HL-60 (cell line): Measurements from ENCODE around the gene NOD2.

Experiments
- DNase-seq, 2 experiments: peaks; one replicate each; pipeline ENCODE4 v3.0.0-alpha.2; 2010 to 2020; ENCODE audit warnings: low read depth in 1 of 2, low spot score in 1 of 2
- H3K27ac ChIP-seq: fragments of 250-450 bp; sonication (Bioruptor Pico); replicated peaks from 2 replicates; pipeline ENCODE4 v1.5.1; 2020; ENCODE audit warnings: mild to moderate bottlenecking, moderate library complexity
- H3K27me3 ChIP-seq: fragments of 250-450 bp; sonication (Bioruptor Pico); 2 replicates; pipeline ENCODE4 v1.5.1; 2021; ENCODE audit warnings: mild to moderate bottlenecking, moderate library complexity; ENCODE audit not compliant: insufficient read depth, poor library complexity, severe bottlenecking
- H3K4me3 ChIP-seq: replicated peaks from 2 replicates; pipeline ENCODE4 v1.5.1; 2011; ENCODE audit warnings: mild to moderate bottlenecking, control low read depth, low read length; ENCODE audit not compliant: insufficient read depth
- GABPA ChIP-seq: IDR thresholded peaks from 2 replicates; pipeline ENCODE4 v1.6.1; 2012; ENCODE audit warnings: low read depth
- POLR2AphosphoS5 ChIP-seq: IDR thresholded peaks from 2 replicates; pipeline ENCODE4 v1.6.1; 2012; ENCODE audit warnings: low read depth
- SPI1 ChIP-seq: IDR thresholded peaks from 2 replicates; pipeline ENCODE4 v1.6.1; 2012; ENCODE audit warnings: low read depth, mild to moderate bottlenecking, borderline replicate concordance
- TF ChIP-seq, protein P1 (sequence below): IDR thresholded peaks from one replicate; pipeline ENCODE4 v1.5.1; 2011; ENCODE audit warnings: low read length, control low read depth, inconsistent platforms; ENCODE audit not compliant: insufficient read depth
- TF ChIP-seq, protein P2 (sequence below): IDR thresholded peaks from 2 replicates; pipeline ENCODE4 v1.6.1; 2012; ENCODE audit warnings: low read depth; ENCODE audit not compliant: insufficient replicate concordance

The NOD2 gene

DNA sequence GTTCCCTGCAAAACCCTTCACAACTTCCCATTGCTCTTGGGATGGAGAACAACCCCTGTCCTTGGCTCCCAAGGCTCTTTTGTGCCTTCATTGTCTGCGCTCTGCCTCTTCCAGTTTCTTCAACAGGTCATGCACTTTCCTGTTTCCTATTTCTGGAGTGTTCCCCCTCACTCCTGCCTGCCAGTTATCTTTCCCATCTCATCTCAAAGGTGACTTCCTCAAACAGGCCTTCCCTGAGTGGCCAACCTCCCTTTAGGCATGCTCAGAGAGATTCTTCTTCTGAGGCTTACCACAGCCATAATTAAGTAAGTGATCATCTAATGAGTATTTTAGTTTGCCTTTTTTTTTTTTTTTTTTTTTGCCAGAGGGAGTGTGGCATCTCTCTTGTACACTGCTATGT, 45.6 kb downstream of the NOD2 start:
- TF ChIP-seq POLR2AphosphoS5 (no peak), SPI1 (peak; percentile 51; the same call in 1 of the 2 replicates)
- TF ChIP-seq, protein P1, sequence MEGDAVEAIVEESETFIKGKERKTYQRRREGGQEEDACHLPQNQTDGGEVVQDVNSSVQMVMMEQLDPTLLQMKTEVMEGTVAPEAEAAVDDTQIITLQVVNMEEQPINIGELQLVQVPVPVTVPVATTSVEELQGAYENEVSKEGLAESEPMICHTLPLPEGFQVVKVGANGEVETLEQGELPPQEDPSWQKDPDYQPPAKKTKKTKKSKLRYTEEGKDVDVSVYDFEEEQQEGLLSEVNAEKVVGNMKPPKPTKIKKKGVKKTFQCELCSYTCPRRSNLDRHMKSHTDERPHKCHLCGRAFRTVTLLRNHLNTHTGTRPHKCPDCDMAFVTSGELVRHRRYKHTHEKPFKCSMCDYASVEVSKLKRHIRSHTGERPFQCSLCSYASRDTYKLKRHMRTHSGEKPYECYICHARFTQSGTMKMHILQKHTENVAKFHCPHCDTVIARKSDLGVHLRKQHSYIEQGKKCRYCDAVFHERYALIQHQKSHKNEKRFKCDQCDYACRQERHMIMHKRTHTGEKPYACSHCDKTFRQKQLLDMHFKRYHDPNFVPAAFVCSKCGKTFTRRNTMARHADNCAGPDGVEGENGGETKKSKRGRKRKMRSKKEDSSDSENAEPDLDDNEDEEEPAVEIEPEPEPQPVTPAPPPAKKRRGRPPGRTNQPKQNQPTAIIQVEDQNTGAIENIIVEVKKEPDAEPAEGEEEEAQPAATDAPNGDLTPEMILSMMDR = no peak
- TF ChIP-seq, protein P2, sequence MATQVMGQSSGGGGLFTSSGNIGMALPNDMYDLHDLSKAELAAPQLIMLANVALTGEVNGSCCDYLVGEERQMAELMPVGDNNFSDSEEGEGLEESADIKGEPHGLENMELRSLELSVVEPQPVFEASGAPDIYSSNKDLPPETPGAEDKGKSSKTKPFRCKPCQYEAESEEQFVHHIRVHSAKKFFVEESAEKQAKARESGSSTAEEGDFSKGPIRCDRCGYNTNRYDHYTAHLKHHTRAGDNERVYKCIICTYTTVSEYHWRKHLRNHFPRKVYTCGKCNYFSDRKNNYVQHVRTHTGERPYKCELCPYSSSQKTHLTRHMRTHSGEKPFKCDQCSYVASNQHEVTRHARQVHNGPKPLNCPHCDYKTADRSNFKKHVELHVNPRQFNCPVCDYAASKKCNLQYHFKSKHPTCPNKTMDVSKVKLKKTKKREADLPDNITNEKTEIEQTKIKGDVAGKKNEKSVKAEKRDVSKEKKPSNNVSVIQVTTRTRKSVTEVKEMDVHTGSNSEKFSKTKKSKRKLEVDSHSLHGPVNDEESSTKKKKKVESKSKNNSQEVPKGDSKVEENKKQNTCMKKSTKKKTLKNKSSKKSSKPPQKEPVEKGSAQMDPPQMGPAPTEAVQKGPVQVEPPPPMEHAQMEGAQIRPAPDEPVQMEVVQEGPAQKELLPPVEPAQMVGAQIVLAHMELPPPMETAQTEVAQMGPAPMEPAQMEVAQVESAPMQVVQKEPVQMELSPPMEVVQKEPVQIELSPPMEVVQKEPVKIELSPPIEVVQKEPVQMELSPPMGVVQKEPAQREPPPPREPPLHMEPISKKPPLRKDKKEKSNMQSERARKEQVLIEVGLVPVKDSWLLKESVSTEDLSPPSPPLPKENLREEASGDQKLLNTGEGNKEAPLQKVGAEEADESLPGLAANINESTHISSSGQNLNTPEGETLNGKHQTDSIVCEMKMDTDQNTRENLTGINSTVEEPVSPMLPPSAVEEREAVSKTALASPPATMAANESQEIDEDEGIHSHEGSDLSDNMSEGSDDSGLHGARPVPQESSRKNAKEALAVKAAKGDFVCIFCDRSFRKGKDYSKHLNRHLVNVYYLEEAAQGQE = no peak
- Histone ChIP-seq H3K27me3 (no peaks in the 10 kb centered on the region), H3K27ac (no peak overlapping the region), H3K4me3 (no peak overlapping the region)
- no peak for DNase-seq

DNA sequence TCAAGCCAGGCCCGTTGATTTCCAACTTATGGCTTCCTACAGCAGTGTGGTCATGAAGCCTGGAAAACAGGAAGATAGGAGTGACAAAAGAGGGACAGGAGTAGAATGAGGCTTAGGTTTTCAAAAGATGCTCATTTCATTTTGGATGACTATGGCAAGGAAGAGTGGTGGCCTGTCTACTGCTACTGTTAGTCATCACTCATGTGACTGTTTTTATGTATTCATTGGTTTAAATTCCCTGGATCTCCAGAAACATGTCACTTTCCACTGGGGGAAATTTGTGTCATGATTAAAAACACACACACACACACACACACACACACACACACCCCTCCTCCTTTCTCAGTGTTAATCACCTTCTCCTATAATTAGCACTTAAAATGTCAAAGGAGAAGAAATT, 47.3 kb downstream of the NOD2 start:
- no peak for DNase-seq
- no peak overlapping the region for H3K27ac ChIP-seq
- TF ChIP-seq POLR2AphosphoS5 (no peak), SPI1 (no peak), GABPA (no peak)
- TF ChIP-seq, protein P2 = no peak
- TF ChIP-seq, protein P1 = no peak
- H3K27me3 ChIP-seq = no peaks in the 10 kb centered on the region
- no peak overlapping the region for H3K4me3 ChIP-seq

DNA sequence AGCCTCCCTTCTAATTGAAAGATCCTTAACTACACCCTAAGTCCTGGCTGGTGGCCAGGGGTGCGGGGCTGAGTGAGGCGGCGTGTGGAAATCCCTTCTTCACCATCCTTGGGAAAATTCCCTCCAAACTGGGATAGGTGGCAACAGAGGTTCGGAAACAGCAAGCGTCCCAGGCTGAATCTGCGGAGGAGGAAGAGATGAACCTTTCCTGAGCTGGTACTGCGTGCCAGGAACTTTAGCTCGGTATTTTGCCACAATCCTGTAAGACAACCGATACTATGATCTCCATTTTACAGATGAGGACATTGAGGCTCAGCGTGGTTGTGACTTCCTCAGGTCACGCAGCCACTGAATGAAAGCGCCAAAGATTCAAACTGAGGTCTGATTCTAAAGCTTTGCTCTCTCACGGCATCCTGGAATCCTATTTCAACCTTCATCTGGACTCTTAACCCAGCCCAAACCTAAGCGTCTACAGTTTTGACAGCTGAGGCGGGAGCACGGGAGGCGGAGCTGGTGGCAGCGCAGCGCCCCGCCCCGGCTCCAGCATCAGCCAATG, 47.9 kb downstream of the NOD2 start:
- Histone ChIP-seq H3K27ac (peak overlapping the region; percentile 29), H3K4me3 (peak overlapping the region; percentile 42), H3K27me3 (no peaks in the 10 kb centered on the region)
- TF ChIP-seq, protein P1 = no peak
- no peak for TF ChIP-seq SPI1
- TF ChIP-seq, protein P2 = no peak
- no peak for DNase-seq
